Iris pigment epithelial cell (primary cell): Measurements from ENCODE around the gene C19orf67.

Source experiments
- DNase-seq: peaks from one replicate; pipeline ENCODE4 v3.0.0-alpha.2; 2011; ENCODE audit warnings: low read depth

Gene C19orf67

DNA sequence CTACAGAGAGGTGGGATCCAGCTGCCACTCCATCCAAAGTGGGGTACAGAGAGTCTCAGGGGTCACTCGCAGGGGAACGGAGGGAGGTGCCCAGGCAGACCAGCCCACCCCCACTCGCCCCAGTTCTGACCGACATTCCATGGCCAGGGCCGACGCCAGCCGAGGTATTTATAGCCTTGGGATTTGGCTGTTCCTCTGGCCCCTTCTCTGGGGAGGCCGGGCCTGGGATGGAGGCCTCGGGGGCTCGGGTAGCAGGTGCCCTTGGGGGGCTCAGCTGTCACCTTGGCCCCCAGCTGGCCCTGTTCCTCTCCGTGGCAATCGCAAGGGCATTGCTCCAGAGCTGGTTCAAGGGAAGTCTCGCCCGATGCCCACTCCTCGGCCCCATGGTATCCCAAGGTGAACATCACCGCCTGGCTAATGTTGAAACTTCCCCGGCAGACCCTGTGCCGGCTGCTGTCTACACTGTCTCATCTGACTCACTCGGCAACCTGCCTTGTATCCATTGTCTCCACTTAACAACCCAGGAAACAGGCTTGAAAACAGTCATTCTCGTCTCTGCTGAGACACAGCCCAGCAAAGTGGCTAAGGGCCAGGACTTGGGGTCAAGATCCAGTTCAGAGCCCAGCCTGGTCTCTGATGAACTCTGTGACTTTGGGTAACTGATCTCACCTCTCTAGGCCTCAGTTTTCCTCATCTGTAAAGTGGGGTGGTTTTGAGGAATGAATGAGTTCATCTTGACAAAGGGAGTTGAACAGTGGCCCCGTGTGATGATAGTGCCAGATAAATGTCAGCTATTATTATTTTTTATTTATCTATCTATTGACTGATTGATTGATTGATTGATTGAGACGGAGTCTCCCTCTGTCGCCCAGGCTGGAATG is 22.2 kb upstream of the C19orf67 start:
- DNase-seq: peak; percentile 50

DNA sequence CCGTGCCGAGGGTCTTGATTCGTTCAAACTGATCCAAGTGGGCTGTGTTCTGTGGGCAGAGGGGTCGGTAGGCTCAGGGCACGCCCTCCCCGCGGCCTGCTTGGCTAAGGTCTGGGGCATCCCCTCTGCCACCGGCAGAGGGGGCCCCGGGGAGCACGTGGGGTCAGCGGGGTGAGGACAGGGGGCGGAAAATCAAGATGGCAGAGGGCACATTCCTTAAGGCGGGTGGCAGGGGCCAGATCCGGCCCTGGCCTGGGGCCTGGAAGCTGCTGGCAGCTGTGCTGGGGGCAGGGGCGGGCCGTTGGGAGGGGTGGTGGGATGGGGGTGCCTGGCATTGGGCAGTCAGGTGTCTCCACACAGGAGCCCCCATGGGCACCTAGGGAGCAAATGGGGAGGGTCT is 21.3 kb upstream of the C19orf67 start:
- DNase-seq: no peak

DNA sequence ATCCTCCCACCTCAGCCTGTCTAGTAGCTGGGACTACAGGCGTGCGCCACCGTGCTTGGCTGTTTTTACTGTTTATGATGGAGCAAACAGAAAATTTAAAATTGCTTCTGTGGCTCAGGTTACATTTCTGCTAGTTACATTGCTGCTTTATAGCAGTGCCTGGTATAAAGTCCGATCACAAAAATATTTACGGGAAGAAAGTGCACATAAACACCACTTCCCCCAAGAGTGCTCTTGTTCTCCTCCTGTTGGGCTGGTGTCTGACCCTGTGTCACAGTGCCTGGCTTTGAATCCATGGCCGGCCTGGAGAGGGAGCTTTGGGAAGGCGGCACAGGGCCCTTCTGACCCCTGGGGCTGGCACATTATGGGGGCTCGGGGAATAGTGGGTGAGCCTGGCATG is 20.1 kb upstream of the C19orf67 start:
- DNase-seq: no peak

DNA sequence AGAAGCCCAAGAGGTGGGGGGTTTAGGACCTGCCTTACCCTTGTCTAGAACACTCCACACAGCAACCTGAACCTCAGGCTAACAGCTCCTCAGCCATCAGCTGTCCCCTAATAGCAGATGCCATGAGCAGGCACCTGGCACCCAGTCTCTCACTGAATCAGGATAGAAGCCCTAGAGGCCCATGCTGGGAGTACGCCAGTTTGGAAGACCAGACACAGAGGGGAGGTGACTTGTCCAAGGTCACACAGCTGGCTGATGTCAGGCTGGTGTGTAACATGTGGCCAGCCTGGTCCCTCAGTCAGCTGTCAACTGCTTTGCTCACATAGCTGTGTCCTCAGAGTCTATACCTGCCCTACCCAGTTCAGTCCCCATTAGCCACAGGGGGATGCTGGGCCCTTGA is 17.7 kb upstream of the C19orf67 start:
- no peak for DNase-seq

DNA sequence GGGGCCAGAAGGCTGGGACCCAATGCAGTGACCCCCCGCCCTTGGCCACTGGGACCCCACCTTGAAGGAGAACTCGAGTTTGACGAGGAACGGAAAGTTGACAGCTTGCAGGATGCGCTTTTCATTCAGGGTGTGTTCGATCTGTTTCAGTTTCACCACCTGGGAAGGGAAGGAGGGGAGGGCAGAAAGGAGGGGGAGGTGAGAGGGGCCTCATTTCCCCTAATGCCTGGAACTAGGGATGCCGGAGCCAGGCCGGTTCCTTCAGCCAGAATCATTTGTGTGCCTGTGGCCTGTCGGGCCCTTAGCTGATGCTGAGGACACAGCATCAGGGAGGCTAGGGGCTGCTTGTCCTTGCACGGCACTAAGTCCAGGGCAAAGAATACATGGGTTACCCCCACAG is 17.2 kb upstream of the C19orf67 start:
- DNase-seq: no peak

DNA sequence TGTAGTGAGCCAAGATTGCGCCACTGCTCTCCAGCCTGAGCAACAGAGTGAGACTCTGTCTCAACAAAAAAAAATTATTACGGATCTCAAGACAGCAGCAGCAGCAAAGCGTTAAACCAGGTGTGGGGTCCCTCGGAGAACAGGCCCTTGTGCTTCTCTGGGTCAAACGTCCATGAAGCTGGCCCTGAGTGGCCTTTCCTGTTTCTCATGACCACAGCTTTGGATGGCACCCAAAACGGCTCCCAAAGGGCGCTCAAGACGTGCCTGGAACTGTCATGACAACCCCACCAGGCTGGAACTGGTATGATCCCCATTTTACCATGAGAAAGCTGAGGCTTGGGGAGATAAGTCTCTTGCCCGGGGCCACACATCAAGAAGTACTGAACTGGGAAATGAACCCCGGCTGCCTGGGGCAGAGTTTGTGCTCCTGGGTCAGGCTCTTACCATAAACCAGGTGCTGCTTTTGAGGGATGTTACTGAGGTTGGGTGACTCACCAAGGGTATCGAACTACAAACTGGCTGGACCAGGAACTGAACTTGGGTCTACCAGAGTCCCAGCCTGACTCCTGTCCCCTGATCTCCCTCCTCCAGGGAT is 16.6 kb upstream of the C19orf67 start:
- no peak for DNase-seq

DNA sequence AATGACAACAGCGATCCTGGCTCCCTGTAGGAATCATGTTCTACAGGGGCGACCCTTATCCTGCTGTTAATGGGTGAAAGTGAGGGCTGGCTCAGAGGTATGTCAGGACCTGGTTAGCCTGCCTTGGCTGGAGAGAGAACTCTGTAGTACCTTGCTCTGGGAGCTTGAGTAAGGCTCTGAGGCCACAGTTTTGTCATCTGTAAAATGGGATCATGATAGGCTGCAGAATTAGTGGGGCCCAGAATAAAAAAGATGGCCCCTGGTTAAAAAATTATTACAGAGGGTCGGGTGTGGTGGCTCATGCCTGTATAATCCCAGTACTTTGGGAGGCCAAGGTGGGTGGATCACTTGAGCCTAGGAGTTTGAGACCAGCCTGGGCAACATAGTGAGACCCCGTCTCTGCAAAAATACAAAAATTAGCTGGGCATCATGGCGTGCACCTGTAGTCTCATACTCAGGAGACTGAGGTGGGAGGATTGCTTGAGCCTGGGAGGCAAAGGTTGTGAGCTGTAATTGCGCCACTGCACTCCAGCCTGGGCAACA is 15.5 kb upstream of the C19orf67 start:
- DNase-seq: no peak

DNA sequence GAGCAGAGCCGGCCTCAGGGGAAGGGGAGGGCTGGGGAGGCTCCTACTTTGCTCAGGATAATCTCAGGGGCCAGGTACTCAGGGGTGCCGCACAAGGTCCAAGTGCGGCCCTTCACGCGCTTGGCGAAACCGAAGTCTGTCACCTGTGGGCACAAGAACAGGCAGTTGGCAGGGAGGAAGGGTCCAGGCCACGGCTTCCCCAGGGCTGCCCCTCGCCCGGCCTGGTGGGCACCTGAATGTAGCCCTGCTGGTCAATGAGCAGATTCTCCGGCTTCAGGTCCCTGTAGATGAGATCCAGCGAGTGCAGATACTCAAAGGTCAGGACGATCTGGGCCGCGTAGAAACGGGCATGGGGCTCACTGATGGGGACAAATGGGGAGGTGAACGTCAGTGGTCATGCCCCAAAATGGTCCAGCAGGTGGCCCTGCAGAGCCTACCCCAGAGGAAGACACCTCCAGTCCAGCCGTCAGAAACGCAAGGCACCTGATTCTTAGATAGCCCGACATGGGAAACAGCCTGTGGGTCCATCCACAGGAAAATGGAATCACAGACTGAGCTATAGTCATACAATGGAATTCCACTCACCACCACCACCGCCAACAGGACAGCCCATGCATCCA is 12.1 kb upstream of the C19orf67 start:
- DNase-seq: no peak

DNA sequence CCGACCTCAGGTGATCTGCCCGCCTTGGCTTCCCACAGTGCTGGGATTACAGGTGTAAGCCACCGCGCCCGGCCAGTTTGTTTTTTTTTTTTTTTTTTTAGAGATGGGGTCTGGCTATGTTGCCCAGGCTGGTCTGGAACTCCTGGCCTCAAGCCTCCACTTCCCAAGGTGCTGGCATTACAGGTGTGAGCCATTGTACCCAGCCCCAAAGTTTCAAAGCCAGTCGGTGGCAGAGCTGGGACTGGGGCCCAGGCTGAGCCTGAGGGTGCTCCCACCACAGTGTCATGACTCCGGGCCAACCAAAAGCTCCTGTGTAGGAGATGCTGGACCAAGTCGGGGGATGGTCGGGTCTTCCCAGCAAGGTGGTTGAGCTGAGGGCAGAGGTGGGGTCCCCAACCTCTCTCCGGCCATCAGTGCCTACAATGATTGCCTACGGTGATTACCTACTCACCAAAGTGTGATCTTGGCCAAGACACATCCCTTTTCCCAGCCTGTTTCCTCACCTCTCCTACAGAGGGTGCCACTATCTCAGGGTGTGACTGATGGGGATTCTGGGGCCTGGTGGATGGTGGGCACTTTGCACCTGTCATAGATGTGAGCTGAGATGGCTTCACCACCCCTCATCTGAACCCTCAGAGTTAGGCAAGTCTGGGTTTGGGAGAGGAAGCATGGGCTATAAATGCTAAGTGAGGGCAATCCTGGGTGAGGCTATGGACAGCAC is 10.8 kb upstream of the C19orf67 start:
- DNase-seq: no peak

DNA sequence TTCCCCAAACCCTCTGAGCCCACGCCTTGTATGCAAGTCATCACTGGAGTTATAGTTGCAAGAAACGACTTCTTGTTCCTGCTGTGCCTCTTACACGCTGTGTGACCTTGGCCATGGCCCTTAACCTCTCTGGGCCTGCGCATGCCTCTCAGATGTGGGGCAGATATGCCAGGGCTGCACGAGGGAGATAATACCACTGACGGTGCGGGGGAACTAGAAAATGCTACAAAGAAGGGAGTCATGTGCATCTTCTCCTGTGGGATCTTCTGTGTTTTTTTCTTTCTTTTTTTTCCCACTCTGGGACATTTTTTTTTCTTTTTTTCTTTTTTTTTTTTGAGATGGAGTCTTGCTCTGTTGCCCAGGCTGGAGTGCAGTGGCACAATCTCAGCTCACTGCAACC is 9.3 kb upstream of the C19orf67 start:
- no peak for DNase-seq

DNA sequence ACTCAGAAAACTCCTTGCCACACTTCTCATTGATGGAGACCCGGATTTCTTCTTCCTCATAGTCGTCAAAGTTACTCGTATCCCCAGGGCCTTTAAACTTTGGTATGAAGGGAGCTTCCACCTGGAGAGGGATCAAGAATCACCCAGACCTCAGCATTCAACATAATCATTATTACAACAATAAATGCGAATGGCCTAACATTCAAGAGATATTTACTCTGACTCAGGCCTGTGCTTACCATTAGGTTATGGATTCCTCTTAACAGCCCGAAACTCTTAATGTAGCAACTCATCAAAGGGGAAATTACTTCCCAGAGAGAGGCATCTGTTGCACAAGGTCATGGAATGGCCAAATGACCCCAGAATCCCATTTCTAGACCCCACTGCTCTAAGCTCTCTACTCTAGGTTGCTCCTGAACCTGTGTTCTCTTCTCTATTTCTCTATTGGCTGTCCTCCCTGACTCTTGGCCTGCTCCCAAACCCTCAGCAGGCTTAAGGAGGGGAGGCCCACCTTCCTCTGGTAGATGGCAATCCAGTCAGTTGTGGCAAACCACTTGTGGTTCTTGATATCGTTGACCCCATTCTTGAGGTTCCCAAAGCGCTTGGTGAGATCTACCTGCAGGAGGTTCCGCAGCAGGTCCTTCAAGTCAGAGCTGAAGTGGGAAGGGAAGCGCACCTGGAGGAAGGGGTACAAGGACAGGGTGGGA is 7.7 kb upstream of the C19orf67 start:
- DNase-seq: no peak

DNA sequence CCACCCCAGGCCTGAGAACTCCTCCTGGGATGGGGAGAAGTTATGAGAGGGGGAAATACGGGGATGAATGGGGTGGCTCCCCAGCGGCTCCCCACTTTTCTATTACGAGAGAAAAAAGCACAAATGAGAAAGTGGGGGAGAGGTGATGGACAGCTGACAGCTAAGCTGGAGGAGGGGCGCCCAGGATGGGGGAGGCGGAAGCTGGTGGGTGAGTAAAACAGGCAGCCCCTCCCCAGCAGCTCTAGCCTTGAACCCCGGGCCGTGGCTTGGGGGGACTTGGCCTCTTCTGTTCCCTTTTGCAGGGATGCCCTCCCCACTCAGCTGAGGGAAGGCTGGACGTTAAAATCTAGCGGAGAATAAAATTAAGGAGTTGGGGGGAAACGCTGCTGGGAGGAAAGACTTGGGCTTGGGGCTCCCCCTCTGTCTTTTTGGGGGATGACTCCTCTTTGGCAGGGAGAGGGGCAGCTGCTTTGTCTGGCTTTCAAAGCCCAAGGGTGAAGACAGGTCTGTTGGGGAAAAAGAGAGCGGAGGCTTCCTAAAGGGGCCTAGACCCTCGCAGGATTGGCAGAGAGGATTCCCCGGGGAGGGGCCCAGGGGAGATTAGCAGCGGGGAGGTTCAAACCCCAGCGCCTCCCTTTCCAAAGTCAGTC is 6.4 kb upstream of the C19orf67 start:
- DNase-seq: no peak

DNA sequence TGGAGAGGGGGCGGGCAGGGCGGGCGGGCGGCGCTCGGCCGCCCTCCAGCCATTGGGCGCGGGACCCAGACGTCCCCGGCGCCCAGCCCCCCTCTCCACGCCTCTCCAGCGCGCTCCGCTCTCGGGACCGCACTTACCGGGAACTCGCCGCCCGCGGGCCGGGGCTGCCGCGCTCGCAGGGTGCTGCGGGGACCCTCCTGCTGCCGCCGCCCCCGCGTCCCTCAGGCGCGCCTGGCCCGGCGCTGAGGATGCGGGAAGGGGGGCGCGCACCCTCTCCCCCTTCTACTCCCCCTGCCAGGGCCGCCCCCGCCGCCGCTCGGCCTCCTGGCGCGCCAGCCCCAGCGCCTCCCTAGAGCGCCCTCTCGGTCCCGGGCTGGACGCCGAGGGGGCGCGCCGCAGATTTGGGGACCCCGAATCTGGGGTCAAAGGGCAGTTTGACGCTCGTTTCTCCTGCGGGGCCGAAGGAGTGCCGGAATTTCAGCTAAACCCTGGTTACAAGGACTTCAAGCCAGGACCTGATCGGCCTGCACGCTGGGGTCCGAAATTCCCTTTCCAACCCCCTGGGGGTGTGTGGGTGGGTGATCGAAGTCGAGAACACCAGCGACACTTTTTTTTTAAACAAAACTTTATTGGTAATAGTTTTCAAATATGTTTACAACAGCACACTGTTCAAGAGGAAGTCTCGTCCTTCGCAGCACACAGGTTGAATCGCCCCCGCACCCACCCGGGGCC is 5.7 kb upstream of the C19orf67 start:
- DNase-seq: peak; percentile 55

DNA sequence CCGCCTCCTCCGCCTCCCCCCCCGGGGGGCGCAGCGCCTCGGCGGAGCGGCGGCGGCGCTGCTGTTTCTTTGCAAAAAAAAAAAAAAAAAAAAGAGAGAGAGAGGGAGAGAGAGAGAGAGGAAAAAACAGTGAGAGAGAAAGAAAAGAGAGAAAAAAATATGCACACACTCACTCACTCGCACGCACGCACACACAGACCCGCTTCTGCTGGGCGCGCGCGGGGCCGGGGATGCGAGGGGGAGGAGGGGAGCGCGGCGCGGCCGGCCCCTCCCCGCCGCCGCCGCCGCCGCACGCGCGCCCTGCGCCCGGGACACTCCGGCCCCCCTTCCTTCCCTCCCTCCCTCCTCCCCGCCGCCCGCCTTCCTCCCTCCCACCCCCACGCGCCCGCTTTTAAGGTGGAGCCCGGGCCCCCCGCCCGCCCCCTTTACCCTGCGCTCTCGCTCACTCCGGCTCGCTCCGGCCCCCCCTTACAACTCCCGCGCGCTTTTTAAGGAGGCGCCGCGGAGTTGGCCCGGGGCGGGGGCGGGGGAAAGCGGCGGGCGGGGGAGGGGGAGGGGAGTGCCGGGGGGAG is 5.0 kb upstream of the C19orf67 start, which contains the start of gene SAMD1:
SAMD1 (minus strand) TSS at position 243 of the 572 bp plus-strand sequence.
- DNase-seq: peak; percentile 83

DNA sequence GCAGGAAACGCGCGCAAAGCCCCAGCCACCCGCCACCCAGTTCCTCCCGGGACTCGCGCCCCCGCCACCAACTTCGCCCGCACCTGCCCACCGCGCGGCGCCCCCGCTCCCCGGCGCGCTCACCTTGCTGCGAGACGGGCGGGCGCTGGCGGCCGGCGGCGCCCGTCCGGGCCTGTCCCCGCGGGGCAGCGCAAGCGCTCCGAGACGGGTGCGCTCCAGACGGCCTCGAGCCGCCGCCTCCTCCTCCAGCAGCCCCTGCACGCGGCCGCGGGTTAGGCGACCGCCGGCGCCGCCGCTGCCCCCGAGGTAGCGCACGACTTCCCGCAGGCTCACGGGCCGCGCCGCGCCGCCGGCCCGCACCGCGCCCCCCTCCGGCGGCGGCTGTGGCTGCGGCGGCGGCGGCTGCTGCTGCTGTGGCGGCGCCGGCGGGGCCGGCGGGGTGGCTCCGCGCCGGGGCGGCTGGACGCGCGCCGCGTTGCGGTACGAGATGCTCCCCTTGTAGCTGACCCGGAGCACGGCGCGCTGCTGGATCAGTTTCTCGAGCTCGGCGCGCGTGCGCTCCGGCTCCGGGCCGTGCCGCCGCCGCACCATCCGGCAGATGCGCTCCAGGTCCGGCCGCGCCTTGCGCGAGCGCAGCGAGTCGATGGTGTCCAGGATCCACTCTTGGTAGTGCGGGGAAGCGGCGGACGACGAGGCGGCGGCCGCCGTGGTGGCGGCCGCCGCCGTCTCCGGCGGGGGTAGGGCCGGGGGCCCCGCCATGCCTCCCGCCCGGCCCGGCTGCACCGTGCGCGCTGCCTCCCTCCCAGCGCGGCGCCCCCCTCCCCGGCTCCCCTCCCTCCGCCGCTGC is 4.3 kb upstream of the C19orf67 start:
- peak; percentile 86 for DNase-seq

DNA sequence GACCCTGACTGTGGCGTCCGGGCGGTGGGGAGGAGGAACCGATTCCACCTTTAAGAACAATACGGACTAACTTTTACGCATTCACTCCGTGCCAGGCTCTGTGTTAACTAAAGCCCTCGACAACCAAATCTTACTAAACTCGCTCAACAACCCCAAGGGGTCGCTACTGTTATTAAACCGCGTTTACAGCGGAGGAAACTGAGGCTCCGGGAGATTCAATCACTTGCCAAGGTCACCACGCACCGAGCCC is 3.8 kb upstream of the C19orf67 start:
- peak; percentile 28 for DNase-seq

DNA sequence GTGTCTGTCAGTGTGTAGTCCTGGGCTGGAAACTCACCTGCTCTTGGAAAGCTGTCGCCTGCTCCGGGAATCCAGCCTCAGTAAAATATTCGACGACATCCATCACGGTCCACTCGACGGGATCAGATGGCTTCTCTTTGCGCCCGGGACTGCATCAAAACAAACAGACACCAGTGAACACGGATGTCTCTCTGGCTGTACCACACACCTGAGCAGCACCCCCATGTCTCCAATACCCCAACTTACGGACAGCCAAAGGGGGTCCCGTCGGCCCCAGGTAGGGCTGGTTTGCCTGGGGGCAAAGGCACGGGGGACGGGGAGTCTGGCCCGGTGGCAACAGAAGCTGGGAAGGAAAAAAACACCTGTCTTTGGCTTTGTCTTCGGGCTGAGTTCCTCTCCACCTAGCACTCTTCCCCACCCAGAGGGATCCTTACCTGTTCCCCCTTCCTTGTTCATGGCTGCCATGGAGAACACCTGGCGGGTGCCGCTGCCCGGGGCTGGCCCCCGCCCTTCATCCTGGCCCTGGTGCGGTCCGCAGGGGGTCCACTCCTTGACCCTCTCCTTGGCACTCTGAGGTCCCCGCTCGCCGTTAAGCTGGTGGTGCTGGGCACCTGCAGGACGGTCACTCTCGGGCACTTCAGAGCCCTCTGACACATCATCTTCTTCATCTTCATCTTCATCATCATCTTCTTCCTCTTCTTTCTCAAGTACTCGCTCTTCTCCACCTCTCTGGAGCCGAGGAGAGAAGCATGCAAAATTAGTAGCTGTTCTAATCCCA is 3.2 kb upstream of the C19orf67 start:
- no peak for DNase-seq

DNA sequence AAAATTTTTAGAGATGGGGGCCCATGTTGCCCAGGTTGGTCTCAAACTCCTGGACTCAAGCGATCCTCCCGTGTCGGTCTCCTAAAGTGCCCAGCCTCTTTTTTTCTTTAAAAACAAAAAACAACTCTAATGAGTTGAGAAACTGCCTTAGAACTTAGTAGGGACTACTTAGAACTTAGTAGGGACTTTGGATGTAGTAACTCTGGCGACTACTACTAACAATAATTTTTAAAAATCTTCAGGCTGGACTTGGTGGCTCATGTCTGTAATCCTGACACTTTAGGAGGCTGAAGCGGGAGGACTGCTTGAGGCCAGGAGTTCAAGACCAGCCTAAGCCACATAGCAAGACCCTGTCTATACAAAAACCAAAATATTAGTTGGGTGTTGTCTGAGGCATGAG is 515 bp upstream of the C19orf67 start:
- no peak for DNase-seq

DNA sequence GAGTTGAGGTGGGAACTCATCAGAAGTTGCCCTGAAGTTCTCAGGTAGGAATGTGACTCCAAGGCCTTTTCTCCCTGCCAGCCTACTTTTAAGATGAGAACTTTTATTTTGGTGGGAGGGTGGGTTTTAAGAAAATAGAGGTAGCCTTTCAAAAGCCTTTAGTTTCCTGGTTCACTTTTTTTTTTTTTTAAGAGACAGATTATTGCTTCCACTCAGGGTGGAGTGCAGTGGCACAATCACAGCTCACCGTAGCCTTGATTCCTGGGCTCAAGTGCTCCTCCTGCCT is 3.0 kb downstream of the C19orf67 start:
- no peak for DNase-seq
